MV-4-11 (cell line): ENCODE measurements around the gene SPANXD.
"Not testable (repeated sequence)": the region's sequence is repeated elsewhere in the genome, so short reads cannot be mapped to it uniquely, and the experiment has no call there.

Experiments used
- DNase-seq: peaks from one replicate; lab custom pipeline; 2025; lab: John Stamatoyannopoulos, UW

Gene SPANXD

DNA sequence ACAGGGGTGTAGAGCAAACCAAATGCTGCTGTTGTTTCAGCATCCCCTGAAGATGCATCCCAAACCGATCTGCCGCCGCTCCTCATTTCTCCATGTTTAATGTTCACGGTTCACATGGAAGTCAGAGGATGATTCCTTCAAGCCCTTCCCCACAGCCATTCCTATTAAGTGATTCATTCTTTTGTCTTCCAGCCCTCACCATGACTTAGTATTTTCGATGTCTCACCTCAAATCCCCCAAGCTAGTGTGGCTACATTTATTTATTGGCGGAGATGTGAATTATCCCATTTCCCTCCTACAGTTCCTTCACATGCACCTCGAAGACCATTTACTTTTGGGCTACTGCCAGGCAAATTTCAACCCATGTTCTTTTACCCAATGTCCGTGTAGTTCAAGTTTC is at the start of gene SPANXD:
SPANXD (minus strand) TSS at position 101 of the 400 bp plus-strand sequence. CDS start 334 bp downstream, outside the sequence.
- DNase-seq: not testable (repeated sequence)

DNA sequence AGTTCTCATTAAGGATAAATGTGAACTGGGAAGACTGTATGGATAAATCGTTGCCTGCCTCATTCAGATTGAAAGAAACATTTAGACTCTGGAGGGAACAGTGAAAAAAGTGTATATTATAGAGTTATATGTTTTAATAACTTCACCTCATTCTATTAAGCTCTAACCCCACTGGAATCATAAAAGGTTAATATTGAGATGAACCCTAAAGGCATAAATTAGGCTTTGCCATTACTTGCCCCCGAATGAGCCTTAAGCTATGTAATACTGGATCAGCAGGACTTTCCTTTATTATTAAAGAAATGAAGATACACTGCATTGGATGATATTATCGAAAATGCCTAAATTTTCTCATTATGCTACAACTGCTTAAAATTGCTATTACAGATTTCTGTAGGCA is 44.1 kb upstream of the SPANXD start:
- DNase-seq: no peak

- DNase-seq: no peak
Measured at GRCh38 chrX:141736656-141737055, 38.1 kb upstream of the SPANXD start.

- no peak for DNase-seq
Measured at GRCh38 chrX:141733371-141733770, 34.8 kb upstream of the SPANXD start.

- no peak for DNase-seq
Measured at GRCh38 chrX:141732031-141732430, 33.5 kb upstream of the SPANXD start.

GRCh38 chrX:141724186-141724585 is 25.6 kb upstream of the SPANXD start:
- DNase-seq: no peak

GRCh38 chrX:141714680-141715079 is 16.1 kb upstream of the SPANXD start:
- DNase-seq: no peak

GRCh38 chrX:141701072-141701471 is 2.5 kb upstream of the SPANXD start:
- DNase-seq: no peak

DNA sequence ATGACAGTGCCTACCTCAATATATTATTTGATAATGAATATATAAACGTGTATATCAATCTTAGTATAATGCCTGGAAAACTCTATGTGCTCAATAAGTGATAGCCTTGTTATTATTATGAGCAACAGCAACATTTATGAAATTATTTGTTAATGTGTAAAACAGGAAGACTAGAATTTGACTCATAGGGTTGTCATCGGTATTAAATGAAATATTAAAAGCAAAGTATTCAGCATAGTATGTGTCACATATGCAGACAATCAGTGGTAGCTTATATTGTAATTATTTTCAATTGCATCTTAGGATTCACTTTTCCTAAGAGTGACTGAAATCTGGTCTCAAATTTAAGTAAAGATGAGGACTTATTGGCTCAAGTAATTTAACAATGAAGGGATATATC is 24.6 kb downstream of the SPANXD start:
- DNase-seq: no peak

- no peak for DNase-seq
Measured at GRCh38 chrX:141669689-141670088, 28.9 kb downstream of the SPANXD start.

- DNase-seq: peak; percentile 3
Measured at GRCh38 chrX:141668371-141668770, 30.2 kb downstream of the SPANXD start.

GRCh38 chrX:141662781-141663180 is 35.8 kb downstream of the SPANXD start:
- no peak for DNase-seq

- DNase-seq: no peak
Measured at GRCh38 chrX:141652286-141652685, 46.3 kb downstream of the SPANXD start.
